ENCODE data around the gene FLNB.

- TF ChIP-seq EZH2 (IDR thresholded peaks at IDR 0.05; ENCODE audit: insufficient read depth, poor library complexity, severe bottlenecking) (no peak), EZH2phosphoT487 (IDR thresholded peaks at IDR 0.05; ENCODE audit: insufficient read depth, low read depth) (no peak)
These were observed 175.7 kb downstream of the FLNB start for GRCh38 chr3:58183891-58184290.

Data from GM23248 (cell line).